Mucosa of stomach (tissue), 1 donor: ENCODE measurements around the gene TECPR2.
"Not testable (repeated sequence)": the region's sequence is repeated elsewhere in the genome, so short reads cannot be mapped to it uniquely, and the experiment has no call there.

Experiments
- H3K27me3 ChIP-seq: one replicate; pipeline ENCODE4 v1.7.0; 2013; ENCODE audit warnings: mild to moderate bottlenecking, low read length; ENCODE audit not compliant: control insufficient read depth, insufficient read depth
- H3K36me3 ChIP-seq: one replicate; pipeline ENCODE4 v1.7.0; 2013; ENCODE audit warnings: low read length; ENCODE audit not compliant: control insufficient read depth, insufficient read depth
- H3K4me1 ChIP-seq: one replicate; pipeline ENCODE4 v1.7.0; 2013; ENCODE audit warnings: mild to moderate bottlenecking, low read length; ENCODE audit not compliant: control insufficient read depth, insufficient read depth
- H3K4me3 ChIP-seq: one replicate; pipeline ENCODE4 v1.7.0; 2013; ENCODE audit warnings: low read length
- H3K9ac ChIP-seq: one replicate; pipeline ENCODE4 v1.7.0; 2013; ENCODE audit warnings: mild to moderate bottlenecking, low read length, moderate library complexity
- H3K9me3 ChIP-seq: one replicate; pipeline ENCODE4 v1.7.0; 2013; ENCODE audit warnings: mild to moderate bottlenecking, low read length, moderate library complexity; ENCODE audit not compliant: control insufficient read depth
- donor health status: Pancreatic carcinoma.

TECPR2 gene

DNA sequence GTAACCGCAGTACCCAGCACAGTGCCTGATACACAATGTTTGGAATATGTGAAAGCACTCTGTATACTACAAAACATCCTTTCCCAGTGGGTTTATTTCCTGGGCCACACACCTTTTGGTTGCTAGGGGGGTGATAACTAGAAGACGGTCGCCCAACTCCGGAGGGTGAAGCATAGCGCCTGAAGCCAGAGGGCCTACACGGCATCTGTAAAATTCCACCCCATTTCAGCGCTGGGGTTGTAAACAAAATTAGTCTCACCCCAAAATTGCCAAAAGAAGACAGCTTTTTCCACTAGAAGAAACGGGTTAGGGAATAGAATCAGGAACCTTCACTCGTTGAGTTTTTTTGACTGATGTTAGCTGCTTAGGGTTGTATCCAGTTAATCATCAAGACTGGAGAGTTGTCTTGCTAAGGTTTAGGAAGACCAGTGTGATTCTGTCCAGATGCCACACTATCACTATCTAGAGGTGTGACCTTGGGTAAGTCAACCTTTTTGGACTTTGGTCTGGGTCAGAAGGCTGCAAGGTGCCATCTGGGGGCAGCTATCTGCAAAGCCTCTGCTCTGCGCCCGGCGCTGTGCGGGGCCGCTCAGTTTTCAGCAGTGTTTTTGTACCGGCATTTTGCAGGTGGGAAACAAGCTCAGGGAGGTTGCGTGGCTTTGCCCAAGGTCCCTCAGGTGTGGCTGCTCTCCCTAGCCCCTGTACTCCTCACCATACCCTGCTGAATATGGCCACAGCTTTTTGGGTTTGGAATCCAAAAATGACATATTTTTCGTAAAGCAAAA, 41.9 kb upstream of the TECPR2 start:
- Histone ChIP-seq H3K9me3 (no peaks in the 10 kb centered on the region), H3K9ac (peak overlapping the region; percentile 97), H3K4me1 (peaks cover 31% of the 10 kb centered on the region), H3K27me3 (no peaks in the 10 kb centered on the region), H3K4me3 (no peak overlapping the region), H3K36me3 (no peaks in the 10 kb centered on the region)

- Histone ChIP-seq H3K27me3 (no peaks in the 10 kb centered on the region), H3K4me3 (no peak overlapping the region), H3K9ac (no peak overlapping the region), H3K36me3 (no peaks in the 10 kb centered on the region), H3K9me3 (no peaks in the 10 kb centered on the region), H3K4me1 (peaks cover 24% of the 10 kb centered on the region)
Measured at GRCh38 chr14:102321456-102322422, 41.0 kb upstream of the TECPR2 start.

GRCh38 chr14:102323102-102323501, 39.6 kb upstream of the TECPR2 start:
- Histone ChIP-seq H3K9ac (no peak overlapping the region), H3K9me3 (no peaks in the 10 kb centered on the region), H3K4me1 (peaks cover 15% of the 10 kb centered on the region), H3K27me3 (no peaks in the 10 kb centered on the region), H3K4me3 (no peak overlapping the region), H3K36me3 (no peaks in the 10 kb centered on the region)

DNA sequence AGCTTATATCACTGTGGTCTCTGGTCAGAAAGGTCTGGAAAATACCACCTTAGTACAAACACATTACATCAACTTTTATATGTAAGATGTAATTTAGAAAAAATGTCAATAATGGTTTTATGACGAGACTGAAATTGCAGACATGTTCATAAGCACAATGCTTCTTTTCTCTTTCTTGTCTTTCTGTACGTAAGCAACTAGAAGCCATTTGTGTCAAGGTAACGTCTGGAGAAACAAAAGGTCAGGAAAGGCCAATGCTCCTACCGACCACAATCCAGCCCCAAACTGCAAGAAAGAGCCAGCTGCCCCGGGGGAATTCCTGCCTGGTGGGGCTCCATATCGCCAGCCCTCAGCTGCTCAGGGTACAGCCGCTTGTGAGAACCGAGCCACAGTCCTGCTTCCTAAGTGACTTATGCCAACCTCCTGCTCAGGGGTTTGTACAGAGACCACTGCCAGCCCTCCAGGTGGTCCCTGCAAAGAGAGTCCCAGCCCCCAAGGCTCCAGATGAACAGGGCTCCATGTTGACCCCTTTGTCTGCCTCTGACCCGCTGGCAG, 36.9 kb upstream of the TECPR2 start:
- Histone ChIP-seq H3K27me3 (no peaks in the 10 kb centered on the region), H3K9ac (no peak overlapping the region)

DNA sequence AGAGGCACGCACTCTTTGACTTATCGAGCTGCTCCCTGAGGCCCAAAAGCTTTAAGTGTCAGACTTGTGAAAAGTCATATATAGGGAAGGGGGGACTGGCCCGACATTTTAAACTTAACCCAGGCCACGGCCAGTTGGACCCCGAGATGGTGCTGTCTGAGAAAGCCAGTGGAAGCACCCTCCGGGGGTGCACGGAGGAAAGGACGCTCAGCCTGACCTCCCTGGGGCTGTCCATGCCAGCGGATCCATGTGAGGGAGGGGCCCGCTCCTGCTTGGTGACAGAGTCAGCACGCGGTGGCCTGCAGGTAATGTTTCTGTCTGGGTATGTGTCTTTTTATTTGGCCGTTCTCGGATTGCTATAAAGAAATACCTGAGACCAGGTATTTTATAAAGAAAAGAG, 36.2 kb upstream of the TECPR2 start:
- Histone ChIP-seq H3K9me3 (no peaks in the 10 kb centered on the region), H3K9ac (no peak overlapping the region), H3K4me1 (no peaks in the 10 kb centered on the region), H3K4me3 (no peak overlapping the region), H3K27me3 (no peaks in the 10 kb centered on the region), H3K36me3 (no peaks in the 10 kb centered on the region)

More for the DNA sequence above, 36.9 kb upstream of the TECPR2 start:
- Histone ChIP-seq H3K4me1 (no peaks in the 10 kb centered on the region), H3K9me3 (no peaks in the 10 kb centered on the region), H3K36me3 (no peaks in the 10 kb centered on the region), H3K4me3 (no peak overlapping the region)

DNA sequence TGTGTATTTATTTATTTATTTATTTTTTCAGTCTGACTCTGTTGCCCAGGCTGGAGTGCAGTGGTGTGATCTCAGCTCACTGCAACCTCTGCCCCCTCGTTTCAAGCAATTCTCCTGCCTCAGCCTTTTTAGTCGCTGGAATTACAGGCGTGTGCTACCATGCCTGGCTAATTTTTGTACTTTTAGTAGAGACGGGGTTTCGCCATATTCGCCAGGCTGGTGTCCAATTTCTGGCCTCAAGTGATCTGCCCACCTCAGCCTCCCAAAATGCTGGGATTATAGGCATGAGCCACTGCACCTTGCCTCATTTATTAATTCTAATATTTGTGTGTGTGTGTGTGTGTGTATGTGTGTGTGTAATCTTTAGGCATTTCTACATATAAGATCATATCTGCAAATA, 33.4 kb upstream of the TECPR2 start:
- H3K4me1 ChIP-seq, H3K9ac ChIP-seq, H3K27me3 ChIP-seq, H3K4me3 ChIP-seq, H3K9me3 ChIP-seq, H3K36me3 ChIP-seq: not testable (repeated sequence)

GRCh38 chr14:102330806-102331205, 31.9 kb upstream of the TECPR2 start:
- H3K9ac ChIP-seq, result no peak overlapping the region
- no peak overlapping the region for H3K4me3 ChIP-seq
- no peaks in the 10 kb centered on the region for H3K27me3 ChIP-seq
- H3K36me3 ChIP-seq, result no peaks in the 10 kb centered on the region
- no peaks in the 10 kb centered on the region for H3K9me3 ChIP-seq
- H3K4me1 ChIP-seq, result no peaks in the 10 kb centered on the region

DNA sequence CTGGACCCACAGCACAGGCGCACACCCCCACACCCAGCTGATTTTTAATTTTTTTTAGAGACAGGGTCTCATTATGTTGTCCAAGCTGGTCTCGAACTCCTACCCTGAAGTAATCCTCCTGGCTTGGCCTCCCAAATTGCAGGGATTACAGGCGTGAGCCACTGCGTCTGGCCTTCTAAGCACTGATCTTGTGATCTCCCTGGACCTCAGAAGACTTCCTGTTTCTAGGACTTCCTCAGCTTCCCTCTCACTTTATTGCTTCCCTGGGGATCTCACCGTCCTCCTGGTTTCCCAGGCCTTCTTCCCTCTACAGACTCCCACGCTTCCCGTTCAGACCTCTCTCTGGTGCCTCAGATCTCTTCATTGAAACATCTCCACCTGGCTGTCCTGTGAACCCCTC, 29.4 kb upstream of the TECPR2 start:
- Histone ChIP-seq H3K9ac (no peak overlapping the region), H3K27me3 (no peaks in the 10 kb centered on the region), H3K9me3 (no peaks in the 10 kb centered on the region), H3K4me1 (no peaks in the 10 kb centered on the region), H3K36me3 (no peaks in the 10 kb centered on the region), H3K4me3 (no peak overlapping the region)

- Histone ChIP-seq H3K27me3 (no peaks in the 10 kb centered on the region), H3K4me3 (no peak overlapping the region), H3K36me3 (no peaks in the 10 kb centered on the region), H3K4me1 (no peaks in the 10 kb centered on the region), H3K9ac (no peak overlapping the region), H3K9me3 (no peaks in the 10 kb centered on the region)
Measured at GRCh38 chr14:102333795-102334705, 28.7 kb upstream of the TECPR2 start.

DNA sequence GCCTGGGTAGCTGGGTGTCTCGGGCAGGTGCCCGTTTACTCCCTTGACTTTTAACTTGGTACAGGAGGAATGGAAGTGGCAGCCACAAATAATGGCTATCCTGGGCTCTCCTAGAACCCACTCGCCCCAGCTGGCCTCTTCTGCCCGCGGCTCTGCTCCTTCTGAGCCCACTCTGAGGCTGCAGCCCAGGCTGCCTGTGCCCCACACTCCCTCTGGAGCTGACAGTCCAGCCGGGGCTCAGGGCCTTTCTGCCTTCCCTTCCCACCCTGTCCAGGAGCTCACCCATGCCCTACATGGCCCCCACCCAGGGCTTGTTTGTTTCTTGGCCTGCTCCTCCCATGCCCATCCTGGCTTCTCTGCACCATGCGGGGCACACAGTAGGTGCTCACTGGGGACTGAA, 27.6 kb upstream of the TECPR2 start:
- Histone ChIP-seq H3K4me3 (no peak overlapping the region), H3K27me3 (no peaks in the 10 kb centered on the region), H3K4me1 (no peaks in the 10 kb centered on the region), H3K36me3 (no peaks in the 10 kb centered on the region), H3K9me3 (no peaks in the 10 kb centered on the region), H3K9ac (no peak overlapping the region)

- H3K36me3 ChIP-seq, result no peaks in the 10 kb centered on the region
- no peaks in the 10 kb centered on the region for H3K4me1 ChIP-seq
- no peak overlapping the region for H3K4me3 ChIP-seq
- H3K27me3 ChIP-seq, result no peaks in the 10 kb centered on the region
- no peak overlapping the region for H3K9ac ChIP-seq
- H3K9me3 ChIP-seq, result no peaks in the 10 kb centered on the region
Measured at GRCh38 chr14:102338724-102339123, 24.0 kb upstream of the TECPR2 start.
